ENCODE results near the gene PDLIM3. TPM values are rescaled to one million over a fixed set of nuclear protein-coding genes. Genes with fewer than 3 reads are reported as not detected.
A peak's percentile ranks its signal among the peaks of the same experiment; 100 is the strongest.

PDLIM3 gene
- total RNA-seq, 4 donors from 2014 or later, result 131 to 771 (median 450) TPM

GRCh38 chr4:185576962-185577950 lies 41.9 kb upstream of the PDLIM3 start:
- peak overlapping the region; percentile 60 to 83 for H3K27ac ChIP-seq
- no peak for DNase-seq
- H3K9me3 ChIP-seq, result no peaks in the 10 kb centered on the region
- H3K4me1 ChIP-seq, result peaks cover 0 to 4% of the 10 kb centered on the region in 2 donors
- TF ChIP-seq POLR2A (IDR thresholded peaks at IDR 0.05) (no peak), CTCF (IDR thresholded peaks at IDR 0.05) (no peak)
- no peaks in the 10 kb centered on the region for H3K27me3 ChIP-seq
- no peaks in the 10 kb centered on the region for H3K36me3 ChIP-seq
- H3K4me3 ChIP-seq, result no peak overlapping the region
- intact Hi-C loops (cut with DNase I; ENCODE audit: low total_unique reads), result no loop called here

GRCh38 chr4:185576314-185576961 lies 41.1 kb upstream of the PDLIM3 start:
- no peak for DNase-seq
- Histone ChIP-seq H3K36me3 (no peaks in the 10 kb centered on the region), H3K4me1 (peaks cover 0 to 4% of the 10 kb centered on the region in 2 donors), H3K4me3 (no peak overlapping the region), H3K27me3 (no peaks in the 10 kb centered on the region), H3K9me3 (no peaks in the 10 kb centered on the region), H3K27ac (peak overlapping the region; percentile 60 to 83)
- TF ChIP-seq CTCF (IDR thresholded peaks at IDR 0.05), result no peak
- TF ChIP-seq POLR2A (IDR thresholded peaks at IDR 0.05), result no peak
- intact Hi-C loops (cut with DNase I; ENCODE audit: low total_unique reads), result no loop called here

GRCh38 chr4:185573651-185574199 lies 38.4 kb upstream of the PDLIM3 start:
- intact Hi-C loops (cut with DNase I; ENCODE audit: low total_unique reads), result no loop called here
- H3K27ac ChIP-seq, result peak overlapping the region; percentile 56
- TF ChIP-seq POLR2A (IDR thresholded peaks at IDR 0.05) (no peak), CTCF (IDR thresholded peaks at IDR 0.05) (no peak)
- H3K4me1 ChIP-seq, result peaks cover 0 to 4% of the 10 kb centered on the region in 2 donors
- H3K9me3 ChIP-seq, result no peaks in the 10 kb centered on the region
- peak in 1 of 2 donors; percentile 39 for DNase-seq
- no peaks in the 10 kb centered on the region for H3K36me3 ChIP-seq
- no peaks in the 10 kb centered on the region for H3K27me3 ChIP-seq
- H3K4me3 ChIP-seq, result no peak overlapping the region

GRCh38 chr4:185570727-185571126 lies 35.4 kb upstream of the PDLIM3 start:
- DNase-seq, result no peak
- H3K27ac ChIP-seq, result peak overlapping the region; percentile 89 to 90
- H3K36me3 ChIP-seq, result no peaks in the 10 kb centered on the region
- H3K9me3 ChIP-seq, result no peaks in the 10 kb centered on the region
- intact Hi-C loops (cut with DNase I; ENCODE audit: low total_unique reads), result no loop called here
- H3K4me1 ChIP-seq, result peaks cover 0 to 7% of the 10 kb centered on the region in 2 donors
- H3K27me3 ChIP-seq, result no peaks in the 10 kb centered on the region
- no peak overlapping the region for H3K4me3 ChIP-seq
- TF ChIP-seq CTCF (IDR thresholded peaks at IDR 0.05), result no peak

Data from uterus (tissue), 4 donors.